IPS-20b (cell line): ENCODE results near the gene CLEC11A.

Experiments used
- H3K27ac ChIP-seq: one replicate; pipeline ENCODE4 v1.5.1; 2013; ENCODE audit warnings: low read length
- H3K27me3 ChIP-seq: 2 replicates; pipeline ENCODE4 v1.6.1; 2013; ENCODE audit warnings: mild to moderate bottlenecking, low read length, inconsistent platforms; ENCODE audit not compliant: insufficient read depth
- H3K36me3 ChIP-seq: 2 replicates; pipeline ENCODE4 v1.6.1; 2013; ENCODE audit warnings: low read depth, mild to moderate bottlenecking, inconsistent platforms, low read length, moderate library complexity; ENCODE audit not compliant: insufficient read depth
- H3K4me1 ChIP-seq: 2 replicates; pipeline ENCODE4 v1.6.1; 2013; ENCODE audit warnings: mild to moderate bottlenecking, control low read depth, inconsistent platforms, low read length, moderate library complexity; ENCODE audit not compliant: insufficient read depth
- H3K4me3 ChIP-seq: 2 replicates; pipeline ENCODE4 v1.5.1; 2013; ENCODE audit warnings: mild to moderate bottlenecking, low read length, inconsistent platforms
- H3K9ac ChIP-seq: 2 replicates; pipeline ENCODE4 v1.6.1; 2013; ENCODE audit warnings: low read depth, mild to moderate bottlenecking, inconsistent platforms, low read length, moderate library complexity
- H3K9me3 ChIP-seq: 2 replicates; pipeline ENCODE4 v1.6.1; 2013; ENCODE audit warnings: mild to moderate bottlenecking, low read depth, low read length, inconsistent platforms; ENCODE audit not compliant: insufficient read depth

CLEC11A gene

GRCh38 chr19:50718255-50719118 is 4.7 kb upstream of the CLEC11A start:
- H3K9me3 ChIP-seq, result peaks cover 57% of the 10 kb centered on the region
- no peak overlapping the region for H3K27ac ChIP-seq
- H3K4me1 ChIP-seq, result no peaks in the 10 kb centered on the region
- H3K36me3 ChIP-seq, result no peaks in the 10 kb centered on the region
- no peak overlapping the region for H3K9ac ChIP-seq
- H3K4me3 ChIP-seq, result peak overlapping the region; percentile 49; the same call in 1 of the 2 replicates
- peaks cover 48% of the 10 kb centered on the region for H3K27me3 ChIP-seq

DNA sequence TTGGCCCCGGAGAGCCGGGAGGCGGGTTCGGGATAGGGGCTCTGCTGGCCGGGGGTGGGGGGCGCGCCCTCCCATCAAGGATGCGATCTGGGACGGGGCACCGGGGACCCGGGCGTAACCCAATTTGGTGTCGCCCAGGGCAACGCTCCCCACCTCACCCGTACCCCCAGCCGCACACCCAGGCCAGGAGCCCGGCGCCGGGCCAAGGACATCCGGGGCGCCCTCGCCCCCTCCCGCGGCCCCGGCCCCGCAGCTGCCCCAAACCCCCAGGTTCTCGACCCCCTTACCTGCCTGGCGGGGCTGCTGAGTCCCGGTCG is 4.1 kb upstream of the CLEC11A start:
- Histone ChIP-seq H3K4me1 (no peaks in the 10 kb centered on the region), H3K9me3 (peaks cover 51% of the 10 kb centered on the region), H3K9ac (no peak overlapping the region), H3K27me3 (peaks cover 54% of the 10 kb centered on the region), H3K4me3 (peak overlapping the region; percentile 30; the same call in 1 of the 2 replicates), H3K27ac (no peak overlapping the region), H3K36me3 (no peaks in the 10 kb centered on the region)

DNA sequence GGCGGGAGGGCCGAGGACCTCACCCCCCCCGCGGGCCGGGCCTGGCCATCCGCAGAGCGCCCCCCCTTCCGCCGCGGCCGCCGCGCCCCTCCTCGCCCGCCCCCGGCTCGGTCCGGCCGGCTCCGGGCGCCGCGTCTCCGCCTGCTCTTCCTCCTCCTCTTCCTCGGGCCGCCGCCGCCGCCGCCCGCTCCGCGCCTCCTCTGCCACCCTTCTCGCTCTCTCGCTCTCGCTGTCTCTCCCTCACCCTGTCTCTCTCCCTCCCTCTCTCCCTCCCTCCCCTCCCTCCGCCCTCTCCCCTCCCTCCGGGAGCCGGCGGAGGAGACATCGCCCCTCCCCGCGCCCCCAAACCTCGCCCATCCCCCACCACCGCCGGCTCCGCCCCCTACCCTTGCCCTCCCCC is 3.6 kb upstream of the CLEC11A start, which contains the start of gene SHANK1:
Gene SHANK1, minus strand, starts transcription at position 237 of the 400 bp plus-strand sequence. CDS start 2,883 bp downstream, outside the sequence.
- Histone ChIP-seq H3K36me3 (no peaks in the 10 kb centered on the region), H3K27ac (no peak within 1 kb of the TSS), H3K27me3 (peaks cover 58% of the 10 kb centered on the region), H3K4me1 (no peaks in the 10 kb centered on the region), H3K4me3 (peak within 1 kb of the TSS; percentile 30; the same call in 1 of the 2 replicates), H3K9ac (no peak within 1 kb of the TSS), H3K9me3 (peaks cover 51% of the 10 kb centered on the region)

- Histone ChIP-seq H3K4me1 (no peaks in the 10 kb centered on the region), H3K36me3 (no peaks in the 10 kb centered on the region), H3K27ac (no peak overlapping the region), H3K4me3 (no peak overlapping the region), H3K27me3 (peaks cover 53% of the 10 kb centered on the region), H3K9ac (no peak overlapping the region), H3K9me3 (peaks cover 46% of the 10 kb centered on the region)
These were observed 2.8 kb upstream of the CLEC11A start for GRCh38 chr19:50720181-50720920.

DNA sequence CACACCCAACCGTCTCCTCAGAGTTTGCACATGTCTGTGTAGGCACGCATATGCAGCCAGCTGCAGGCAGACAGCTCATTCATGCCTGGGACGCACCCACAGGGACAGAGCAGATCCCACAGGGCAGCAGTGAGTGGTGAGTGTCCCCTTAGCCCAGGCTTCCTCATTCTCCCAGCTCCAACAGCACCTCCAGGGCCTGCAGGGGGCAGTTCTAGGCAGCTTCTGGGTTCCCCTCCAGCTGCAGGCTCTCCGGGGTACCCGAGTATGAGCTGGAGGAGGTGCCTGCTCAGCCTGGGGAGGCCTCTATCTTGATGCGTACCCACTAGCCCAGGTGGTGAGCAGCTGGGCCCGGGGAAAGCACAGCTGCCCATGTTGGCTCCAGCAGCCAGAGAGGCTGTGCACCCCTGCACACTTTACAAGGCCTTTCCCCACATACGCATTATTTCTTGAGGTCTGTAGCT is 2.2 kb upstream of the CLEC11A start:
- Histone ChIP-seq H3K27me3 (peaks cover 57% of the 10 kb centered on the region), H3K9ac (no peak overlapping the region), H3K36me3 (no peaks in the 10 kb centered on the region), H3K4me1 (no peaks in the 10 kb centered on the region), H3K27ac (no peak overlapping the region), H3K9me3 (peaks cover 46% of the 10 kb centered on the region), H3K4me3 (no peak overlapping the region)

DNA sequence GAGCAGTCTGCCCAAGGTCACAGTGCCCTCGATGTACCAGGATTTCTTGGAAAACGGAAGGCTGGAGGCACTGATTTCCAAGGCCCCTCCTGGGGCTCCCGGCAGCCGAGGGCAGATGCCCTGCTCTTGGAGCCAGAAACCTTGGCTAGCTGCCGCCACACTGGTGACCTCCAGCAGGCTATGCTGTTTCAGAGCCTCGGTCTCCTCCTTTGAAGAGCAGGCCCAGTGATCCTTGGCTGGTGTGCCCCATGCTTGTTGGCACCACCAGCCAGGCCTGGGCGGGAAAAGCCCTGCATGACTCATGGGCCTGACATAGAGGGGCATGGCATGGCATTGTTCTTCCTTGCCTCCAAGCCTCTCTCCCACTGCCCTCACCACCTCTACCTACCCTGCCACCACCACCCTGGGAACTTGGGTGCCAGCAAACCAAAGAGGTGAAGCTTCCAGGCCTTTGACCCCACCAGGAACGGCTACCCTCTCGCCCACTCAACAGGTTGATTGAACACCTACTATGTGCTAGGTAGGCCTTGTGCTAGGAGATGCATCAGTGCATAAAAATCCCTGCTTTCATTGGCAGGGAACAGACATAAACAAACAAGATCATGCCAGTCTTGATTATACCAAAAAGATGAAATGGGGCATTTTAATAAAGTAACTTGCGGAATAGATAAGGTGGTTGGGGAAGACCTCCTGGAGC is 1.6 kb upstream of the CLEC11A start:
- Histone ChIP-seq H3K4me3 (no peak overlapping the region), H3K9me3 (peaks cover 46% of the 10 kb centered on the region), H3K36me3 (no peaks in the 10 kb centered on the region), H3K4me1 (no peaks in the 10 kb centered on the region), H3K27ac (no peak overlapping the region), H3K9ac (no peak overlapping the region), H3K27me3 (peaks cover 61% of the 10 kb centered on the region)

DNA sequence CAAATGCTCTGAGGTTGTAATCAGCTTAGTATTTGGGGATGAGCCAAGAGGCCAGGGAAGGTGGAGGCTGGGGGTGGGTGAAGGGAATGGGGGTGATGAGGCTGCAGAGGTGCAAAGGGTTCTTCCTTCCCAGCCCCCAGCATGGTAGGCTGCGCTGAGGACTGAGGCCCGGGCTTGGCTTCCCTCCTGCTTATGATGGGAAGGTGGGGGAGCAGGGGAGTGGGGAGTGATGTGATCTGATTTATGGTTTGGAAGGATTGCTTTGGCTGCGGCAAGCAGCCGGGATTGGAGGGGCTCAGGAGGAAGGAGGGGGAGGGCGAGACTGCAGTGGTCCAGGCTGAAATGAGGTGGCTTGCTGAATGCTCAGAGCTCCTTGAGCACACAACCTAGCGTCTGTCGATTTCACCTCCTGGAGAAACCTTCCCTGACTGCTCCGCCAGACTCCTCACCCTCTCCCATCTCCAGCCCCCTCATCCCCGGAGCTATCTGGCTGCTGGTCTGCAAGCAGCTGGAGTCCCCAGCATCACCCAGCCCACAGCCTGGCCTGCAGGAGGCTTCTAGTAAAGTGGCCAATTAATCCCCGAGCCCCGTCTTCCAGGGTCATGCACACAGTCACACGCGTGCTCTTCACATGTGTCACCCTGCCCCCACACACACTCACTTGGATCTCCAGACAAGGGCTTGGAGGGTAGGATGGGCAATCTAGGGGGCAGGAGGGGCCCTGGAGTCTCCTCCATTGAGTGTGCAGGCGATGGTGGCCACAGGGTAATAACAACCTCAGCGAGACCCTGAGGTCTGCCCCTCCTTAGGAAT is 757 bp upstream of the CLEC11A start:
- H3K9ac ChIP-seq, result no peak overlapping the region
- no peak overlapping the region for H3K4me3 ChIP-seq
- H3K9me3 ChIP-seq, result peaks cover 51% of the 10 kb centered on the region
- H3K36me3 ChIP-seq, result no peaks in the 10 kb centered on the region
- H3K27ac ChIP-seq, result no peak overlapping the region
- H3K27me3 ChIP-seq, result peaks cover 57% of the 10 kb centered on the region
- H3K4me1 ChIP-seq, result no peaks in the 10 kb centered on the region

- no peak overlapping the region for H3K9ac ChIP-seq
- H3K36me3 ChIP-seq, result no peaks in the 10 kb centered on the region
- peaks cover 51% of the 10 kb centered on the region for H3K27me3 ChIP-seq
- peaks cover 51% of the 10 kb centered on the region for H3K9me3 ChIP-seq
- H3K4me3 ChIP-seq, result peak overlapping the region; percentile 71
- no peak overlapping the region for H3K27ac ChIP-seq
- H3K4me1 ChIP-seq, result no peaks in the 10 kb centered on the region
These were observed 764 bp downstream of the CLEC11A start for GRCh38 chr19:50723735-50724521.

DNA sequence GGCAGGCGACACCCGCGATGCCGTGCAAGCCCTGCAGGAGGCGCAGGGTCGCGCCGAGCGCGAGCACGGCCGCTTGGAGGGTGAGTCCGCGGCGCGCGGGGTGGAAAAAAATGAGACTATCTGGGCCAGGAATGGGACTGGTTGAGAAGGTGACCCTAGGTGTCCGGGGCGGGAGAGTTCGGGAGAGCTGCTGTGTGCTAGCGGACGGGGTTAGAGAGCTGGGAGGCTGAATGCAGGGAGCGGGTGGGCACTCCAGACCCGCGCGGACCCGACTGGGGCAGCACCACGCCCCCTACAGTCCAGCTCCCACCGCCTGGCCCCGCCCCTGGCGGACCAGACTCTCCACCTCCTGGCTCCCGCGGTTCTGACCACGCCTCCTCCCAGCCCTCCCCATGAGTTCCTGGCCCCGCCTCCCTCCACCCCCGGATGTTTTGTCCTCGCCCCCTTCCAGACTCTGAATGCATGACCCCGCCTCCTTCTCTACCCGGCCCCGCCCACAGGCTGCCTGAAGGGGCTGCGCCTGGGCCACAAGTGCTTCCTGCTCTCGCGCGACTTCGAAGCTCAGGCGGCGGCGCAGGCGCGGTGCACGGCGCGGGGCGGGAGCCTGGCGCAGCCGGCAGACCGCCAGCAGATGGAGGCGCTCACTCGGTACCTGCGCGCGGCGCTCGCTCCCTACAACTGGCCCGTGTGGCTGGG is 1.5 kb downstream of the CLEC11A start:
- Histone ChIP-seq H3K4me3 (peak overlapping the region; percentile 71), H3K27ac (no peak overlapping the region)

More for the DNA sequence above, 1.5 kb downstream of the CLEC11A start:
- no peaks in the 10 kb centered on the region for H3K4me1 ChIP-seq
- H3K36me3 ChIP-seq, result no peaks in the 10 kb centered on the region
- H3K9me3 ChIP-seq, result peaks cover 51% of the 10 kb centered on the region
- peaks cover 51% of the 10 kb centered on the region for H3K27me3 ChIP-seq
- peak overlapping the region; percentile 75; the same call in 1 of the 2 replicates for H3K9ac ChIP-seq
